ENCODE results near the gene SLC35F1.

- no peak for TF ChIP-seq CTCF (IDR thresholded peaks at IDR 0.05)
- TF ChIP-seq POLR2A (IDR thresholded peaks at IDR 0.05): no peak
These were observed 261.4 kb downstream of the SLC35F1 start for GRCh38 chr6:118168421-118168820.
